NCI-H128 (cell line): ENCODE data around the gene BLCAP.

Experiments
- DNase-seq: peaks from one replicate; lab custom pipeline; 2025; ENCODE audit not compliant: unreplicated experiment; lab: John Stamatoyannopoulos, UW

BLCAP gene

GRCh38 chr20:37518059-37518458, 9.6 kb downstream of the BLCAP start:
- no peak for DNase-seq

GRCh38 chr20:37516811-37517750, 10.6 kb downstream of the BLCAP start:
- DNase-seq = no peak

- DNase-seq = no peak
These were observed 11.8 kb downstream of the BLCAP start for GRCh38 chr20:37515876-37516275.

- no peak for DNase-seq
These were observed 13.8 kb downstream of the BLCAP start for GRCh38 chr20:37513779-37514359.

- DNase-seq = no peak
These were observed 15.9 kb downstream of the BLCAP start for GRCh38 chr20:37511610-37512275.

GRCh38 chr20:37510226-37510625, 17.4 kb downstream of the BLCAP start:
- no peak for DNase-seq

- no peak for DNase-seq
These were observed 21.4 kb downstream of the BLCAP start for GRCh38 chr20:37506152-37506725.

GRCh38 chr20:37505263-37506151, 22.2 kb downstream of the BLCAP start:
- no peak for DNase-seq

GRCh38 chr20:37504404-37505096, 23.1 kb downstream of the BLCAP start:
- no peak for DNase-seq

- DNase-seq = no peak
These were observed 24.3 kb downstream of the BLCAP start for GRCh38 chr20:37503256-37503927.

- DNase-seq = no peak
These were observed 25.0 kb downstream of the BLCAP start for GRCh38 chr20:37502654-37503053.

GRCh38 chr20:37501940-37502339, 25.7 kb downstream of the BLCAP start:
- DNase-seq = no peak

- no peak for DNase-seq
These were observed 27.4 kb downstream of the BLCAP start for GRCh38 chr20:37500311-37500710.

GRCh38 chr20:37498066-37498665, 29.5 kb downstream of the BLCAP start:
- no peak for DNase-seq

GRCh38 chr20:37494796-37495195, 32.9 kb downstream of the BLCAP start:
- DNase-seq = no peak

GRCh38 chr20:37494301-37494700, 33.4 kb downstream of the BLCAP start:
- no peak for DNase-seq

GRCh38 chr20:37492945-37493344, 34.7 kb downstream of the BLCAP start:
- no peak for DNase-seq

GRCh38 chr20:37492096-37492625, 35.5 kb downstream of the BLCAP start:
- DNase-seq = no peak
